ENCODE results near the gene TIMM10.

TIMM10 gene

GRCh38 chr11:57483562-57483918 is 47.0 kb downstream of the TIMM10 start:
- DNase-seq (ENCODE audit: low read depth), result no peak

- DNase-seq (ENCODE audit: low read depth), result no peak
Observed at GRCh38 chr11:57482782-57483561, 47.6 kb downstream of the TIMM10 start.

- no peak for DNase-seq (ENCODE audit: low read depth)
Observed at GRCh38 chr11:57481915-57482781, 48.4 kb downstream of the TIMM10 start.

DNA sequence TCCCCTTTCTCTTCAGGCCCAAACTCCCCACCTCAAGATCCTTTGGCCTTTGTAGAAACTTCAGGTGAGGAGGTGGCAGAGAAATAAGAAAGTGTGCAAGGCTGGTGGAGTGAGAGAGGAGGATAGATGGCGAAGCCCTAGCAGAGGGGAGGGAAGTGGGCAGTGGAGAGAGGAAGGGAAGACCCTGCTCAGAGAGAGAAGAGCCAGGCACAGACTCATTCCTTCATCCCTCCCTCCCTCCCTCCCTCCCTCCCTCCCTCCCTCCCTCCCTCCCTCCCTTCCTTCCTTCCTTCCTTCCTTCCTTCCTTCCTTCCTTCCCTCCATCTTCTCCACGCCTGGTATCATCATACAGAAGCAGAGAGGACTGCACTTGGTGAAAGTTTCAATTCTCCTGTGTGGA is 49.2 kb downstream of the TIMM10 start:
- DNase-seq (ENCODE audit: low read depth), result no peak

- no peak for DNase-seq (ENCODE audit: low read depth)
Observed at GRCh38 chr11:57480409-57481137, 50.0 kb downstream of the TIMM10 start.

GRCh38 chr11:57479911-57480310 is 50.6 kb downstream of the TIMM10 start:
- no peak for DNase-seq (ENCODE audit: low read depth)

GRCh38 chr11:57479021-57479663 is 51.4 kb downstream of the TIMM10 start:
- DNase-seq (ENCODE audit: low read depth), result no peak

Measured in stromal cell of bone marrow (primary cell).